Measurements from ENCODE around the gene ROR1. TPM values are rescaled to one million over a fixed set of nuclear protein-coding genes. Genes with fewer than 3 reads are reported as not detected.

Gene ROR1
- total RNA-seq, 1 experiment from 2014 or later, result 2.5 TPM

- DNase-seq (ENCODE audit: low read depth), result no peak
Measured at GRCh38 chr1:64052777-64053176, 279.0 kb downstream of the ROR1 start.

GRCh38 chr1:64055310-64055709, 281.5 kb downstream of the ROR1 start:
- no peak for DNase-seq (ENCODE audit: low read depth)

- no peak for DNase-seq (ENCODE audit: low read depth)
Measured at GRCh38 chr1:64059556-64059955, 285.7 kb downstream of the ROR1 start.

- no peak for DNase-seq (ENCODE audit: low read depth)
Measured at GRCh38 chr1:64060611-64061302, 286.9 kb downstream of the ROR1 start.

- DNase-seq (ENCODE audit: low read depth), result no peak
Measured at GRCh38 chr1:64061430-64062104, 287.8 kb downstream of the ROR1 start.

GRCh38 chr1:64062529-64062928, 288.7 kb downstream of the ROR1 start:
- no peak for DNase-seq (ENCODE audit: low read depth)

- peak; percentile 52 for DNase-seq (ENCODE audit: low read depth)
Measured at GRCh38 chr1:64062941-64063581, 289.2 kb downstream of the ROR1 start.

- no peak for DNase-seq (ENCODE audit: low read depth)
Measured at GRCh38 chr1:64065571-64065970, 291.8 kb downstream of the ROR1 start.

GRCh38 chr1:64072089-64072793, 298.4 kb downstream of the ROR1 start:
- DNase-seq (ENCODE audit: low read depth), result peak; percentile 74

- peak; percentile 74 for DNase-seq (ENCODE audit: low read depth)
Measured at GRCh38 chr1:64073705-64074104, 299.9 kb downstream of the ROR1 start.

GRCh38 chr1:64074767-64075166, 300.9 kb downstream of the ROR1 start:
- DNase-seq (ENCODE audit: low read depth), result no peak

GRCh38 chr1:64077281-64077940, 303.6 kb downstream of the ROR1 start:
- DNase-seq (ENCODE audit: low read depth), result peak; percentile 63

- DNase-seq (ENCODE audit: low read depth), result peak; percentile 82
Measured at GRCh38 chr1:64080941-64081562, 307.2 kb downstream of the ROR1 start.

- peak; percentile 82 for DNase-seq (ENCODE audit: low read depth)
Measured at GRCh38 chr1:64082459-64082858, 308.6 kb downstream of the ROR1 start.

- no peak for DNase-seq (ENCODE audit: low read depth)
Measured at GRCh38 chr1:64084451-64084850, 310.6 kb downstream of the ROR1 start.

GRCh38 chr1:64087768-64088167, 314.0 kb downstream of the ROR1 start:
- DNase-seq (ENCODE audit: low read depth), result peak; percentile 87

GRCh38 chr1:64090436-64090835, 316.6 kb downstream of the ROR1 start:
- no peak for DNase-seq (ENCODE audit: low read depth)

- no peak for DNase-seq (ENCODE audit: low read depth)
Measured at GRCh38 chr1:64092851-64093371, 319.1 kb downstream of the ROR1 start.

GRCh38 chr1:64093941-64094340, 320.1 kb downstream of the ROR1 start:
- peak; percentile 48 for DNase-seq (ENCODE audit: low read depth)

- no peak for DNase-seq (ENCODE audit: low read depth)
Measured at GRCh38 chr1:64095832-64096231, 322.0 kb downstream of the ROR1 start.

- DNase-seq (ENCODE audit: low read depth), result no peak
Measured at GRCh38 chr1:64097859-64098258, 324.0 kb downstream of the ROR1 start.

All from M059J (cell line).